GM19240 (cell line): ENCODE measurements around the gene OLFML1.

Experiments used
- DNase-seq: peaks from one replicate; pipeline ENCODE4 v3.0.0; 2011; ENCODE audit warnings: low spot score; ENCODE audit not compliant: insufficient read length

The OLFML1 gene

GRCh38 chr11:7559398-7560283, 74.3 kb downstream of the OLFML1 start:
- DNase-seq: no peak
